H1 (cell line): ENCODE results near the gene ALKAL2. TPM values are rescaled to one million over a fixed set of nuclear protein-coding genes. Genes with fewer than 3 reads are reported as not detected.

ENCODE experiments used
- CTCF ChIA-PET: fragments of 300-600 bp; sonication (Branson Sonifier 250); formaldehyde crosslinking; loops from one replicate; lab custom pipeline; 2021; ENCODE audit not compliant: partially characterized antibody; lab: Charles Lee
- POLR2A ChIA-PET: fragments of 300-600 bp; sonication (Branson Sonifier 250); formaldehyde crosslinking; loops from one replicate; lab custom pipeline; 2021; ENCODE audit warnings: inconsistent platforms; ENCODE audit not compliant: partially characterized antibody; lab: Charles Lee
- DNase-seq, 2 experiments: peaks; one replicate each; pipeline versions ENCODE4 v3.0.0 to v3.0.0-alpha.2; 2010 to 2022; ENCODE audit warnings: low spot score in 2 of 2, low read depth in 1 of 2, mixed read lengths in 1 of 2
- FAIRE-seq: peaks from 2 replicates; lab custom pipeline; 2011; peaks lifted over from hg19 to GRCh38; lab: Jason Lieb, UNC
- H2AFZ ChIP-seq: 2 replicates; pipeline ENCODE4 v1.8.1; 2012; ENCODE audit warnings: low read length, inconsistent platforms
- H2AK5ac ChIP-seq: 2 replicates; pipeline ENCODE4 v1.6.1; 2013; ENCODE audit warnings: low read depth, low read length
- H2BK120ac ChIP-seq: replicated peaks from 2 replicates; pipeline ENCODE3; 2013; ENCODE audit warnings: low read depth, low read length, inconsistent platforms
- H2BK12ac ChIP-seq: 2 replicates; pipeline ENCODE4 v1.6.1; 2013; ENCODE audit warnings: low read depth, low read length
- H2BK15ac ChIP-seq: 2 replicates; pipeline ENCODE4 v1.6.1; 2013; ENCODE audit warnings: low read length
- H2BK20ac ChIP-seq: 2 replicates; pipeline ENCODE4 v1.6.1; 2013; ENCODE audit warnings: low read length
- H2BK5ac ChIP-seq: 2 replicates; pipeline ENCODE4 v1.6.1; 2013; ENCODE audit warnings: low read depth, low read length
- H3K14ac ChIP-seq: 2 replicates; pipeline ENCODE4 v1.6.1; 2013; ENCODE audit warnings: inconsistent platforms; ENCODE audit not compliant: insufficient read length
- H3K18ac ChIP-seq: 2 replicates; pipeline ENCODE4 v1.6.1; 2013; ENCODE audit warnings: low read length; ENCODE audit errors: extremely low read depth
- H3K23ac ChIP-seq: 2 replicates; pipeline ENCODE4 v1.6.1; 2013; ENCODE audit warnings: inconsistent platforms; ENCODE audit not compliant: insufficient read length
- H3K23me2 ChIP-seq: 2 replicates; pipeline ENCODE4 v1.6.1; 2013; ENCODE audit warnings: low read depth, low read length
- H3K27ac ChIP-seq: 2 replicates; pipeline ENCODE4 v1.6.1; 2011; ENCODE audit warnings: low read depth, low read length, inconsistent platforms
- H3K27me3 ChIP-seq, 4 experiments: replicated peaks in 1 of 4; 1 replicate in 1 of 4; 2 replicates in 3 of 4; pipeline versions ENCODE4 v1.6.1 to v1.8.1; 2011 to 2013; ENCODE audit warnings: low read length in 3 of 4, mild to moderate bottlenecking in 3 of 4, inconsistent platforms in 2 of 4, mixed read lengths in 2 of 4, moderate library complexity in 1 of 4; ENCODE audit not compliant: control insufficient read depth in 3 of 4, insufficient read depth in 3 of 4; ENCODE audit errors: extremely low read depth in 1 of 4
- H3K36me3 ChIP-seq, 4 experiments: 2 replicates each; pipeline versions ENCODE4 v1.6.1 to v1.8.1; 2011 to 2013; ENCODE audit warnings: mild to moderate bottlenecking in 4 of 4, low read length in 3 of 4, moderate library complexity in 2 of 4, control low read depth in 1 of 4, inconsistent platforms in 1 of 4; ENCODE audit not compliant: insufficient read depth in 4 of 4, control insufficient read depth in 2 of 4
- H3K4ac ChIP-seq: replicated peaks from 2 replicates; pipeline ENCODE3; 2013; ENCODE audit warnings: low read length, low read depth, mixed read lengths, inconsistent platforms; ENCODE audit not compliant: insufficient read length
- H3K4me1 ChIP-seq, 4 experiments: replicated peaks in 1 of 4; 1 replicate in 1 of 4; 2 replicates in 3 of 4; pipeline versions ENCODE4 v1.6.1 to v1.8.1; 2011 to 2013; ENCODE audit warnings: low read length in 3 of 4, inconsistent platforms in 2 of 4, mixed read lengths in 1 of 4; ENCODE audit not compliant: insufficient read depth in 4 of 4, control insufficient read depth in 3 of 4
- H3K4me2 ChIP-seq, 2 experiments: 2 replicates each; pipeline versions ENCODE4 v1.6.1 to v1.8.1; 2011 to 2013; ENCODE audit warnings: low read depth in 2 of 2, low read length in 2 of 2, control low read depth in 1 of 2, inconsistent platforms in 1 of 2, mild to moderate bottlenecking in 1 of 2; ENCODE audit not compliant: insufficient read depth in 1 of 2
- H3K4me3 ChIP-seq, 4 experiments: fragments of 200-600, 300-600 bp in 1 of 4; sonication (generic), shearing (Covaris generic), sonication (Bioruptor Twin) in 1 of 4; 2 replicates each; pipeline versions ENCODE4 v1.5.1 to v1.8.1; 2011 to 2016; ENCODE audit warnings: low read length in 4 of 4, low read depth in 3 of 4, control low read depth in 2 of 4, inconsistent platforms in 2 of 4, mild to moderate bottlenecking in 2 of 4, mixed read lengths in 1 of 4, moderate library complexity in 1 of 4; ENCODE audit not compliant: insufficient read depth in 2 of 4; ENCODE audit errors: extremely low read depth in 1 of 4
- H3K56ac ChIP-seq: replicated peaks from 2 replicates; pipeline ENCODE3; 2013; ENCODE audit warnings: low read depth, mild to moderate bottlenecking, mixed read lengths, low read length, inconsistent platforms; ENCODE audit not compliant: insufficient read length
- H3K79me1 ChIP-seq: 2 replicates; pipeline ENCODE4 v1.6.1; 2013; ENCODE audit warnings: low read depth, low read length, control low read depth
- H3K79me2 ChIP-seq, 2 experiments: 2 replicates each; pipeline versions ENCODE4 v1.6.1 to v1.8.1; 2012 to 2013; ENCODE audit warnings: low read length in 2 of 2, mild to moderate bottlenecking in 2 of 2, inconsistent platforms in 1 of 2; ENCODE audit not compliant: insufficient read depth in 2 of 2, control insufficient read depth in 1 of 2
- H3K9ac ChIP-seq, 4 experiments: replicated peaks in 1 of 4; 1 replicate in 1 of 4; 2 replicates in 3 of 4; pipeline versions ENCODE4 v1.6.1 to v1.8.1; 2011 to 2013; ENCODE audit warnings: low read depth in 3 of 4, low read length in 3 of 4, control low read depth in 2 of 4, mild to moderate bottlenecking in 2 of 4, moderate library complexity in 2 of 4, inconsistent platforms in 1 of 4; ENCODE audit errors: extremely low read depth in 1 of 4
- H3K9me3 ChIP-seq, 2 experiments: 2 replicates each; pipeline versions ENCODE4 v1.6.1 to v1.8.1; 2012 to 2013; ENCODE audit warnings: mild to moderate bottlenecking in 2 of 2, moderate library complexity in 2 of 2, control low read depth in 1 of 2, inconsistent platforms in 1 of 2, low read depth in 1 of 2, low read length in 1 of 2, mixed read lengths in 1 of 2; ENCODE audit not compliant: insufficient read depth in 2 of 2
- H4K20me1 ChIP-seq, 2 experiments: replicated peaks in 1 of 2; 2 replicates each; pipeline versions ENCODE3 to v1.8.1; 2011 to 2013; ENCODE audit warnings: inconsistent platforms in 2 of 2, low read length in 2 of 2, mild to moderate bottlenecking in 1 of 2; ENCODE audit not compliant: insufficient read depth in 2 of 2, control insufficient read depth in 1 of 2
- H4K5ac ChIP-seq: 2 replicates; pipeline ENCODE4 v1.6.1; 2013; ENCODE audit warnings: low read length, low read depth, mixed read lengths, inconsistent platforms; ENCODE audit not compliant: insufficient read length
- H4K8ac ChIP-seq: 2 replicates; pipeline ENCODE4 v1.8.0; 2013; ENCODE audit warnings: mild to moderate bottlenecking, moderate library complexity, low read length, inconsistent platforms; ENCODE audit not compliant: insufficient read depth; ENCODE audit errors: extremely low read depth
- H4K91ac ChIP-seq: replicated peaks from 2 replicates; pipeline ENCODE3; 2013; ENCODE audit warnings: low read length, mixed read lengths, inconsistent platforms; ENCODE audit not compliant: insufficient read length
- ATF2 ChIP-seq: IDR thresholded peaks from 2 replicates; pipeline ENCODE4 v1.6.1; 2012; ENCODE audit warnings: low read length, inconsistent platforms
- BCL11A ChIP-seq, 2 experiments: IDR thresholded peaks; one replicate each; pipeline ENCODE4 v1.6.1; 2011; ENCODE audit warnings: low read depth in 2 of 2, low read length in 2 of 2, mild to moderate bottlenecking in 2 of 2
- CBX5 ChIP-seq: fragments of 300-800, 300-1000 bp; sonication (generic); IDR thresholded peaks from 2 replicates; pipeline ENCODE4 v1.7.1; 2016; ENCODE audit warnings: antibody characterized with exemption, low read length, low read depth
- PHF8 ChIP-seq: fragments of 200-600 bp; sonication (generic); conservative IDR thresholded peaks from 2 replicates; pipeline ENCODE4 v1.7.1; 2012; ENCODE audit warnings: low read depth, mild to moderate bottlenecking, inconsistent platforms, low read length, moderate library complexity
- RAD21 ChIP-seq, 2 experiments: IDR thresholded peaks in 1 of 2; conservative IDR thresholded peaks in 1 of 2; 2 replicates each; pipeline ENCODE4 v1.6.1; 2011; ENCODE audit warnings: low read depth in 2 of 2, low read length in 2 of 2, improper control_type of control experiment in 1 of 2, inconsistent platforms in 1 of 2, mild to moderate bottlenecking in 1 of 2, moderate library complexity in 1 of 2
- RBBP5 ChIP-seq: IDR thresholded peaks from 2 replicates; pipeline ENCODE4 v1.7.1; 2012; ENCODE audit warnings: low read depth, mild to moderate bottlenecking, inconsistent platforms, low read length, moderate library complexity, borderline replicate concordance
- RXRA ChIP-seq: IDR thresholded peaks from 2 replicates; pipeline ENCODE4 v1.6.1; 2011; ENCODE audit warnings: low read depth, mild to moderate bottlenecking, low read length, moderate library complexity; ENCODE audit not compliant: insufficient read depth
- SP1 ChIP-seq: IDR thresholded peaks from 2 replicates; pipeline ENCODE4 v1.6.1; 2011; ENCODE audit warnings: low read depth, low read length
- TCF12 ChIP-seq: IDR thresholded peaks from 2 replicates; pipeline ENCODE4 v1.6.1; 2011; ENCODE audit warnings: low read depth, mild to moderate bottlenecking, low read length
- WGBS, 2 experiments: shearing (Covaris generic) in 1 of 2; methylation state at CpG; one replicate each; pipeline versions ENCODE4 v1.1.6 to v1.1.7; 2013 to 2015; ENCODE audit warnings: low lambda C conversion rate in 2 of 2, mixed read lengths in 2 of 2, inconsistent platforms in 1 of 2, low coverage in 1 of 2, missing lambda C conversion rate in 1 of 2; ENCODE audit not compliant: insufficient replicate concordance in 2 of 2, insufficient coverage in 1 of 2, insufficient read length in 1 of 2; ENCODE audit errors: extremely low coverage in 1 of 2, missing lambda C conversion rate in 1 of 2; 5-methylcytosine and 5-hydroxymethylcytosine counted together
- polyA plus RNA-seq, 7 experiments: library from polyadenylated mRNA; depleted of rRNA in 3 of 7; stranded (reverse) in 5 of 7; unstranded in 2 of 7; fragments of >200 nt in 5 of 7; fragments of 200-250 nt in 2 of 7; gene quantifications; 1 replicate in 5 of 7; 2 replicates in 1 of 7; 4 replicates in 1 of 7; pipeline versions ENCODE4 v1.2.1 to v1.2.3, GENCODE V29; 2011 to 2013; ENCODE audit warnings: missing spikeins in 2 of 7, mixed read lengths in 2 of 7
- total RNA-seq: library from RNA; stranded (reverse); fragmentation: NEBNext Ultra II Directional; extraction: Animal tissue kit (Norgen Biotek cat#: 25700); gene quantifications from 2 replicates; pipeline ENCODE4 v1.2.1, GENCODE V29; 2021

Gene ALKAL2
- total and polyA plus RNA-seq, 2 of the 8 experiments (the other 6 are each of a cell fraction or from before 2014, with no cell fraction given): 4.6 to 11.5 TPM

- Histone ChIP-seq H3K4me3 (no peak overlapping the region), H3K23ac (no peak overlapping the region), H3K18ac (no peak overlapping the region), H3K9ac (no peak overlapping the region), H3K56ac (no peak overlapping the region), H4K5ac (no peak overlapping the region), H2BK20ac (no peak overlapping the region), H3K79me1 (no peaks in the 10 kb centered on the region), H3K9me3 (no peaks in the 10 kb centered on the region; a peak in 1 of 4 replicates), H2AK5ac (no peak overlapping the region), H3K4me1 (peaks cover 0 to 6% (median 4%) of the 10 kb centered on the region in 4 experiments; a peak in 5 of 7 replicates), H3K23me2 (peaks cover 4% of the 10 kb centered on the region; the same call in 1 of the 2 replicates), H3K27me3 (peaks cover 0 to 5% (median 0%) of the 10 kb centered on the region in 4 experiments; a peak in 1 of 7 replicates), H3K4ac (no peak overlapping the region), H3K36me3 (no peaks in the 10 kb centered on the region), H3K79me2 (no peaks in the 10 kb centered on the region), H2BK12ac (no peak overlapping the region), H2AFZ (no peak overlapping the region), H2BK120ac (no peak overlapping the region), H4K20me1 (peaks cover 0 to 7% of the 10 kb centered on the region in 2 experiments), H3K4me2 (no peak overlapping the region), H2BK15ac (no peak overlapping the region), H3K27ac (no peak overlapping the region), H4K91ac (no peak overlapping the region), H4K8ac (no peak overlapping the region), H2BK5ac (no peak overlapping the region), H3K14ac (no peak overlapping the region)
- no peak for DNase-seq
- FAIRE-seq: no peak
- CTCF ChIA-PET: interaction anchor here (0.9 kb wide), 1 partner anchor 10 kb away, joined by 4 read pairs; no protein-coding TSS in a partner anchor
- POLR2A ChIA-PET: no interaction called here
- WGBS, 2 experiments: 88% methylated on average over 10 of the region's 10 CpGs; no CpG with 5 or more reads in 1 of the 2 experiments
- no peak for TF ChIP-seq TCF12
- no peak for TF ChIP-seq BCL11A (IDR thresholded peaks at IDR 0.05; ENCODE audit: low read depth in 2 of 2, low read length in 2 of 2)
- TF ChIP-seq CBX5: no peak
- no peak for TF ChIP-seq RAD21 (IDR thresholded peaks at IDR 0.05 in 1 of 2, conservative IDR thresholded peaks at IDR 0.05 in 1 of 2; ENCODE audit: low read depth in 2 of 2, low read length in 2 of 2)
- no peak for TF ChIP-seq RBBP5
- TF ChIP-seq SP1: no peak
- TF ChIP-seq RXRA: no peak
- TF ChIP-seq ATF2: no peak
- no peak for TF ChIP-seq PHF8
Measured at GRCh38 chr2:322326-322725, 34.4 kb upstream of the ALKAL2 start.
